HCT116 (cell line): ENCODE results near the gene EYA4. TPM values are rescaled to one million over a fixed set of nuclear protein-coding genes. Genes with fewer than 3 reads are reported as not detected.

Experiments
- ATAC-seq: fragments of 200-7000 bp; cut with Tn5 transposase; 2 replicates; pipeline ENCODE4 v1.9.1; 2020; ENCODE audit warnings: mild to moderate bottlenecking, moderate library complexity
- BruUV-seq: library from RNA; stranded (reverse); fragments of 400-500 nt; replicated peaks from 2 replicates; lab custom pipeline; 2021; lab: Mats Ljungman, UMichigan
- CTCF ChIA-PET: fragments of 300-600 bp; sonication (Branson Sonifier 250); formaldehyde crosslinking; loops from one replicate; lab custom pipeline; 2021; ENCODE audit warnings: antibody characterized with exemption; lab: Charles Lee
- POLR2A ChIA-PET: fragments of 300-600, 350-600 bp; sonication (Branson Sonifier 250); formaldehyde crosslinking; loops from one replicate; lab custom pipeline; 2021; ENCODE audit warnings: antibody characterized with exemption; lab: Charles Lee
- RAD21 ChIA-PET, 2 experiments: fragments of 300-600 bp; sonication (Branson Sonifier 250); formaldehyde crosslinking; loops; one replicate each; lab custom pipeline; 2023; ENCODE audit warnings: low total read pairs in 2 of 2; ENCODE audit not compliant: uncharacterized antibody in 2 of 2, unreplicated experiment in 2 of 2, low non-redundant PET in 1 of 2; lab: Charles Lee
- DNase-seq: peaks from one replicate; pipeline ENCODE4 v3.0.0-alpha.2; 2010; ENCODE audit warnings: low read depth, low spot score
- H2AFZ ChIP-seq: fragments of 200-600 bp; shearing (Covaris generic), sonication (generic); 2 replicates; pipeline ENCODE4 v1.6.1; 2017; ENCODE audit warnings: low read depth, mixed run types, mixed read lengths, antibody characterized with exemption, low read length; ENCODE audit not compliant: poor library complexity, severe bottlenecking
- H3K27ac ChIP-seq: 2 replicates; pipeline ENCODE4 v1.5.1; 2012; ENCODE audit warnings: low read depth, low read length
- H3K27me3 ChIP-seq: fragments of 200-600 bp; sonication (generic); 2 replicates; pipeline ENCODE4 v1.6.1; 2016; ENCODE audit warnings: mixed run types, low read length, mixed read lengths; ENCODE audit not compliant: insufficient read depth
- H3K36me3 ChIP-seq, 2 experiments: fragments of 200-500 bp in 1 of 2; fragments of 200-600 bp in 1 of 2; sonication (Bioruptor generic) in 1 of 2; sonication (generic) in 1 of 2; 2 replicates each; pipeline versions ENCODE4 v1.5.1 to v1.6.1; 2014 to 2016; ENCODE audit warnings: low read length in 2 of 2, inconsistent platforms in 1 of 2, mixed read lengths in 1 of 2, mixed run types in 1 of 2; ENCODE audit not compliant: insufficient read depth in 2 of 2, control insufficient read depth in 1 of 2
- H3K4me1 ChIP-seq, 2 experiments: fragments of 200-600 bp in 1 of 2; sonication (generic) in 1 of 2; 2 replicates each; pipeline versions ENCODE4 v1.5.1 to v1.6.1; 2012 to 2017; ENCODE audit warnings: low read length in 2 of 2, inconsistent platforms in 1 of 2, mild to moderate bottlenecking in 1 of 2, mixed read lengths in 1 of 2, mixed run types in 1 of 2, moderate library complexity in 1 of 2; ENCODE audit not compliant: insufficient read depth in 2 of 2, control insufficient read depth in 1 of 2
- H3K4me2 ChIP-seq: fragments of 200-600 bp; sonication (generic); 2 replicates; pipeline ENCODE4 v1.6.1; 2017; ENCODE audit warnings: mixed run types, low read length, mixed read lengths
- H3K4me3 ChIP-seq, 2 experiments: fragments of 200-600 bp in 1 of 2; sonication (generic) in 1 of 2; replicated peaks in 1 of 2; 2 replicates each; pipeline ENCODE4 v1.5.1; 2011 to 2016; ENCODE audit warnings: low read length in 2 of 2, control low read depth in 1 of 2, low read depth in 1 of 2, mild to moderate bottlenecking in 1 of 2, mixed read lengths in 1 of 2, mixed run types in 1 of 2
- H3K79me2 ChIP-seq: fragments of 200-600 bp; sonication (generic); 2 replicates; pipeline ENCODE4 v1.6.1; 2017; ENCODE audit warnings: mild to moderate bottlenecking, mixed run types, low read length, moderate library complexity, mixed read lengths; ENCODE audit not compliant: insufficient read depth
- H3K9ac ChIP-seq: fragments of 200-600 bp; sonication (generic); 2 replicates; pipeline ENCODE4 v1.6.1; 2016; ENCODE audit warnings: low read length, mixed read lengths
- H3K9me2 ChIP-seq: fragments of 200-600 bp; sonication (generic), shearing (Covaris generic); 2 replicates; pipeline ENCODE4 v1.6.1; 2017; ENCODE audit warnings: mixed run types, mild to moderate bottlenecking, moderate library complexity; ENCODE audit not compliant: insufficient read depth
- H3K9me3 ChIP-seq, 2 experiments: fragments of 200-500 bp in 1 of 2; fragments of 200-600 bp in 1 of 2; sonication (Bioruptor generic) in 1 of 2; sonication (generic) in 1 of 2; 2 replicates each; pipeline ENCODE4 v1.6.1; 2014 to 2017; ENCODE audit warnings: low read length in 2 of 2, mixed read lengths in 2 of 2, inconsistent platforms in 1 of 2, low read depth in 1 of 2, mild to moderate bottlenecking in 1 of 2, mixed run types in 1 of 2, moderate library complexity in 1 of 2; ENCODE audit not compliant: control insufficient read depth in 1 of 2, insufficient read depth in 1 of 2
- H4K20me1 ChIP-seq: fragments of 200-600 bp; sonication (generic), shearing (Covaris generic); 2 replicates; pipeline ENCODE4 v1.6.1; 2017; ENCODE audit warnings: mixed run types, mild to moderate bottlenecking, moderate library complexity; ENCODE audit not compliant: insufficient read depth
- CBX3 ChIP-seq: IDR thresholded peaks from 2 replicates; pipeline ENCODE4 v1.6.1; 2012; ENCODE audit warnings: low read depth
- CEBPB ChIP-seq: IDR thresholded peaks from 2 replicates; pipeline ENCODE4 v1.6.1; 2012; ENCODE audit warnings: low read depth
- CTCF ChIP-seq, 3 experiments: fragments of 200-600 bp in 1 of 3; sonication (generic) in 1 of 3; IDR thresholded peaks in 2 of 3; conservative IDR thresholded peaks in 1 of 3; 2 replicates each; pipeline ENCODE4 v1.5.1; 2012 to 2017; ENCODE audit warnings: low read depth in 2 of 3, low read length in 2 of 3, antibody characterized with exemption in 1 of 3, borderline replicate concordance in 1 of 3, control low read depth in 1 of 3, mild to moderate bottlenecking in 1 of 3, mixed read lengths in 1 of 3, mixed run types in 1 of 3, moderate library complexity in 1 of 3; ENCODE audit not compliant: insufficient read depth in 1 of 3
- ELF1 ChIP-seq: IDR thresholded peaks from 2 replicates; pipeline ENCODE4 v1.6.1; 2012; ENCODE audit warnings: low read depth, borderline replicate concordance
- EZH2phosphoT487 ChIP-seq: fragments of 200-600 bp; IDR thresholded peaks from 2 replicates; pipeline ENCODE4 v1.6.1; 2018; ENCODE audit warnings: antibody characterized with exemption, borderline replicate concordance
- FOSL1 ChIP-seq: IDR thresholded peaks from 2 replicates; pipeline ENCODE4 v1.6.1; 2012; ENCODE audit warnings: low read depth
- JUND ChIP-seq: IDR thresholded peaks from 2 replicates; pipeline ENCODE4 v1.6.1; 2012
- MAX ChIP-seq: IDR thresholded peaks from 2 replicates; pipeline ENCODE4 v1.6.1; 2012
- POLR2A ChIP-seq: IDR thresholded peaks from 2 replicates; pipeline ENCODE4 v1.7.0; 2011; ENCODE audit warnings: borderline replicate concordance; ENCODE audit not compliant: insufficient read depth, insufficient read length; ENCODE audit errors: extremely low read depth
- POLR2AphosphoS5 ChIP-seq: IDR thresholded peaks from 2 replicates; pipeline ENCODE4 v1.6.1; 2011; ENCODE audit warnings: mild to moderate bottlenecking, low read depth, low read length, moderate library complexity
- RAD21 ChIP-seq: IDR thresholded peaks from 2 replicates; pipeline ENCODE4 v1.6.1; 2012; ENCODE audit warnings: low read depth, mild to moderate bottlenecking
- REST ChIP-seq: IDR thresholded peaks from 2 replicates; pipeline ENCODE4 v1.6.1; 2012; ENCODE audit warnings: low read depth
- SIN3A ChIP-seq: IDR thresholded peaks from 2 replicates; pipeline ENCODE4 v1.6.1; 2012; ENCODE audit warnings: low read depth
- SRF ChIP-seq: IDR thresholded peaks from 2 replicates; pipeline ENCODE4 v1.6.1; 2012; ENCODE audit warnings: low read depth
- YY1 ChIP-seq: IDR thresholded peaks from 2 replicates; pipeline ENCODE4 v1.6.1; 2011; ENCODE audit warnings: low read length, low read depth, moderate library complexity, mild to moderate bottlenecking; ENCODE audit not compliant: insufficient replicate concordance; ENCODE audit errors: extremely low read depth
- ZBTB33 ChIP-seq: IDR thresholded peaks from 2 replicates; pipeline ENCODE4 v1.6.1; 2011; ENCODE audit warnings: mild to moderate bottlenecking, low read length, moderate library complexity; ENCODE audit not compliant: insufficient replicate concordance; ENCODE audit errors: extremely low read depth
- ZFX ChIP-seq: fragments of 450-650 bp; IDR thresholded peaks from 2 replicates; pipeline ENCODE4 v1.6.1; 2017
- ZNF274 ChIP-seq: fragments of 200-500 bp; sonication (Bioruptor generic); IDR thresholded peaks from 2 replicates; pipeline ENCODE4 v1.6.1; 2014; ENCODE audit warnings: mild to moderate bottlenecking, low read depth, low read length, inconsistent platforms
- intact Hi-C: fragments of 100-400 bp; cut with micrococcal nuclease; formaldehyde crosslinking; loops from 2 replicates; pipeline ENCODE4 v1.10.0; 2022
- total RNA-seq: library from RNA; stranded (reverse); gene quantifications from one replicate; pipeline ENCODE4 v1.2.1, GENCODE V29; 2021; ENCODE audit not compliant: unreplicated experiment

EYA4 gene
- total RNA-seq, 1 experiment from 2014 or later = not detected

- Histone ChIP-seq H3K9me3 (no peaks in the 10 kb centered on the region), H3K27me3 (no peaks in the 10 kb centered on the region), H3K79me2 (no peaks in the 10 kb centered on the region), H2AFZ (no peak overlapping the region), H3K4me3 (no peak overlapping the region), H3K4me2 (no peak overlapping the region), H3K9ac (no peak overlapping the region), H3K4me1 (0 out of 4 replicates have a peak, but pooled peaks cover 0 to 3% of the 10 kb centered on the region in 2 experiments), H3K9me2 (no peaks in the 10 kb centered on the region), H3K36me3 (no peaks in the 10 kb centered on the region), H3K27ac (no peak overlapping the region), H4K20me1 (no peaks in the 10 kb centered on the region)
- RAD21 ChIA-PET = no interaction called here
- POLR2A ChIA-PET = no interaction called here
- ATAC-seq (no peak), DNase-seq (no peak)
- no TSS peak for BruUV-seq
- intact Hi-C loops = loop anchor here (2.0 to 5.0 kb wide), 3 partner anchors 265 to 589 kb away; no protein-coding TSS in a partner anchor
- CTCF ChIA-PET = interaction anchor here (1.0 to 2.4 kb wide), 6 partner anchors 11 to 729 kb away, joined by 4 to 14 read pairs (median 5); no protein-coding TSS in a partner anchor
- TF ChIP-seq FOSL1 (no peak), JUND (no peak), CTCF (IDR thresholded peaks at IDR 0.05 in 2 of 3, conservative IDR thresholded peaks at IDR 0.05 in 1 of 3; ENCODE audit: borderline replicate concordance in 1 of 3, insufficient read depth in 1 of 3, low read depth in 2 of 3, low read length in 2 of 3) (no peak), EZH2phosphoT487 (no peak), SRF (no peak), MAX (no peak), RAD21 (no peak), ZNF274 (no peak), POLR2AphosphoS5 (no peak), ELF1 (no peak), POLR2A (no peak), REST (no peak), YY1 (no peak), ZBTB33 (no peak), CEBPB (no peak), CBX3 (no peak), SIN3A (no peak), ZFX (no peak)
Observed at GRCh38 chr6:133551847-133552341, 310.7 kb downstream of the EYA4 start.
